ENCODE measurements around the gene OOSP4B.
"Not testable (repeated sequence)": the region's sequence is repeated elsewhere in the genome, so short reads cannot be mapped to it uniquely, and the experiment has no call there.

Gene OOSP4B

DNA sequence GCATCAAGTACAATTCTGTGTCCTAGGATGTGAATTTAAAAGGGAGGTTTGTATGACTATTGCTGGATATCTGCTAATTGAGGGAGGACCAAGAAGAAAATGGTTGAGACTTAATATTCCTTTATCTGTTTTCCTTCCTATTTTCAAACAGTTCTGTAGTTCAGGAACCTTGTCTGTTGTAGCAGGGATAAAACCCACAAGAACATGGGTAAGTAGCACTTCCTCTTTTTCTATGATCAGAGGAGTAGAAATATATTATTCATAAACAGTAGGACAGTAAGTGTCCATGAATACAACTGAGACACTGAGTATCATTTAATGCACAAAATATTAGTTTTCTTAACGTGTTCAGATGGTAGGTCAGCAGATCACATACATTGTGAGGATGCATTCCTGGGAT lies 47.1 kb downstream of the OOSP4B start:
- DNase-seq: no peak

GRCh38 chr11:60065801-60066200 lies 48.8 kb downstream of the OOSP4B start:
- no peak for DNase-seq

- DNase-seq: no peak
Observed at GRCh38 chr11:60069450-60069849, 52.5 kb downstream of the OOSP4B start.

- not testable (repeated sequence) for DNase-seq
Observed at GRCh38 chr11:60071644-60072043, 54.7 kb downstream of the OOSP4B start.

DNA sequence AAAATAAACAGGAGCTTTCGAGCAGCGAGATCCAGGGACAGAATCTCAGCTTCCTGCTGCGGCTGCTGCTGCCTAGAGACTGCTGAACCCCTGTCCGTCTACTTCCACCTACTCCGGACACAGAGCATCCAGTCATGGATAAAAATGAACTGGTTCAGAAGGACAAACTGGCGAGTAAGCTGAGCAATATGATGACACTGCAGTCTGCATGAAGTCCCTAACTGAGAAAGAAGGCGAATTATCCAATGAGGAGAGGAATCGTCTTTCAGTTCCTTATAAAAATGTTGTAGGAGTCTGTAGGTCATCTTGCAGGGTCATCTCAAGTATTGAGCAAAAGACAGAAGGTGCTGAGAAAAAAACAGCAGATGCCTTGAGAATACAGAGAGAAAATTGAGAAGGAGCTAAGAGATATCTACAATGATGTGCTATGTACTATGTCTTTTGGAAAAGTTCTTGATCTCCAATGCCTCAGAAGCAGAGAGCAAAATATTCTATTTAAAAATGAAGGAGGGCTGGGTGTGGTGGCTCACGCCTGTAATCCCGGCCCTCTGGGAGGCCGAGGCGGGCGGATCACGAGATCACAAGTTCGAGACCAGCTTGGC lies 60.3 kb downstream of the OOSP4B start:
- no peak for DNase-seq

DNA sequence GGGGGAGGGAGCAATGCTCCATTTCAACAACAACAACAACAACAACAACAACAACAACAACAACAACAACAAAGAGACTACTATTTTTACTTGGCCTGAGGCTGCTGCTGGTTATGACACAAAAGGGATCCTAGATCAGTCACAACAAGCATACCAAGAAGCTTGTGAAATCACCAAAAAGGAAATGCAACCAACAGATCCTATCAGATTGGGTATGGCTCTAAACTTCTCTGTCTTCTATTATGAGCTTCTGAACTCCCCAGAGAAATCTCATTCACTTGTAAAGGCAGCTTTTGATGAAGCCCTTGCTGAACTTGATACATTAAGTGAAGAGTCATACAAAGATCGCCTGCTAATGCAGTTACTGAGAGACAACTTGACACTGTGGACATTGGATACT lies 61.0 kb downstream of the OOSP4B start:
- DNase-seq: no peak

- no peak for DNase-seq
Observed at GRCh38 chr11:60078745-60079144, 61.8 kb downstream of the OOSP4B start.

- no peak for DNase-seq
Observed at GRCh38 chr11:60080535-60080934, 63.6 kb downstream of the OOSP4B start.
